ENCODE measurements around the gene DYNLT2. TPM values are rescaled to one million over a fixed set of nuclear protein-coding genes. Genes with fewer than 3 reads are reported as not detected.

DYNLT2 gene
- total RNA-seq, 1 experiment from 2014 or later, result 1.7 TPM

DNA sequence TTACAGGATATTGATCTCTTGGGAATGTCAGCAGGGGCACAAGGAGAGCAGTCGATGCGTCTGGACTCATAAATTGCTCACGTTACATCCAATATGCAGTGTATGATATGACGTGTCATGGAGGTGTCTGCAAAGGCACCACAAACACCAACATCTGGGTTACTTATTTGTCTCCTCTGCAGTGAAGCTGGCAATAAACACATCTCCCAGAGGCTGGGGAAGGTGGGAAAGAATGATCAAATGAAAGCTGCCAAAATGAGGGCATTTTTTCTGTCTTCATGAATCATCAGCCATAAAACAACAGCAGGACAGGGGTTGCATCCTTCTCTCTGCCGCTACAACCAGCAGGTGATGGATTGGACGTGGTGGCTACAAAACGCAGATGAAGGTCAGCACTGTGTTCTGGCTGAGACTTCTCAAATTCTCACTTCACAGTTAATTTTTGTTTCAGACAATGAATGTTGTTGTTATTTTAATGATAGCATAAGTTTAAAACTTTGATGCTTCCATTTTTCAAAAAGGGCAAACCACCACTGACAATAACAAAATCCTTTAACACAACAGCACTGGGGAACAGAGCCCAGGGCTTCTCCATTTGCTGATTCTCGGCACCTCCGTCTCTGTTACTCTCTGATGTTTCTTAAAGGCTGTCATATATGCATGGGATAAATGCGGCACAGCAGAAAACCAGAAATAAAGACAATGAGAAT, 47.5 kb upstream of the DYNLT2 start (continued):
- TF ChIP-seq, protein P1, sequence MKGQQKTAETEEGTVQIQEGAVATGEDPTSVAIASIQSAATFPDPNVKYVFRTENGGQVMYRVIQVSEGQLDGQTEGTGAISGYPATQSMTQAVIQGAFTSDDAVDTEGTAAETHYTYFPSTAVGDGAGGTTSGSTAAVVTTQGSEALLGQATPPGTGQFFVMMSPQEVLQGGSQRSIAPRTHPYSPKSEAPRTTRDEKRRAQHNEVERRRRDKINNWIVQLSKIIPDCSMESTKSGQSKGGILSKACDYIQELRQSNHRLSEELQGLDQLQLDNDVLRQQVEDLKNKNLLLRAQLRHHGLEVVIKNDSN (CRISPR knock-in tag; IDR thresholded peaks at IDR 0.05), result no peak
- no peak for TF ChIP-seq HMGA2 (CRISPR knock-in tag; IDR thresholded peaks at IDR 0.05)
- TF ChIP-seq, protein P2, sequence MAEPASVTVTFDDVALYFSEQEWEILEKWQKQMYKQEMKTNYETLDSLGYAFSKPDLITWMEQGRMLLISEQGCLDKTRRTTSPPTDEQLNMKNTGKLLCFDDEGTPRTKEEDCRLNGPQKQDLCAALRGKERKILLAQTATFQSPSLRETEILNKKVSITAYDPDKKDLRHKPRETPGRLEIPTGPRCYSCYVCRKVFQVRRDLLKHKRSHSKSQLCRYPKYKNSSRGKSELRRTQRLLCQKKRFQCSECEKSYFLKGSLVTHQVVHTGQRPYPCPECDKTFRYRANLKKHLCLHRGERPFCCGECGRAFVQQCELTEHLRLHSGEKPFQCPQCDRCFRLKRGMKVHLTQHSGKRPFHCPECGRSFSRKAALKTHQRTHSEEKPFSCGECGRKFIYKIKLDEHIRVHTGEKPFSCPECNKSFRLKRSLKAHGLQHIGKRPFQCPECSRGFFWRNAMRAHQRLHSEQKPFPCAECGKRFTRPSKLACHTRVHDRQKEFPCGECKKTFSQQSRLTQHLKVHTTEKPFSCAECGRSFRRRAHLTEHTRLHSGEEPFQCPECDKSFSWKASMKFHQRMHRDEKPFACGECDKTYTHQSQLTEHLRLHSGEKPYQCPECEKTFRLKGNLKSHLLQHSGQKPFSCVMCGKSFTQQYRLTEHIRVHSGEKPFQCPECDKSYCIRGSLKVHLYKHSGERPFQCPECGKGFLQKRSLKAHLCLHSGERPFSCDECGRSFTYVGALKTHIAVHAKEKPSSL (CRISPR knock-in tag; conservative IDR thresholded peaks at IDR 0.05), result no peak
- TF ChIP-seq, protein P3, sequence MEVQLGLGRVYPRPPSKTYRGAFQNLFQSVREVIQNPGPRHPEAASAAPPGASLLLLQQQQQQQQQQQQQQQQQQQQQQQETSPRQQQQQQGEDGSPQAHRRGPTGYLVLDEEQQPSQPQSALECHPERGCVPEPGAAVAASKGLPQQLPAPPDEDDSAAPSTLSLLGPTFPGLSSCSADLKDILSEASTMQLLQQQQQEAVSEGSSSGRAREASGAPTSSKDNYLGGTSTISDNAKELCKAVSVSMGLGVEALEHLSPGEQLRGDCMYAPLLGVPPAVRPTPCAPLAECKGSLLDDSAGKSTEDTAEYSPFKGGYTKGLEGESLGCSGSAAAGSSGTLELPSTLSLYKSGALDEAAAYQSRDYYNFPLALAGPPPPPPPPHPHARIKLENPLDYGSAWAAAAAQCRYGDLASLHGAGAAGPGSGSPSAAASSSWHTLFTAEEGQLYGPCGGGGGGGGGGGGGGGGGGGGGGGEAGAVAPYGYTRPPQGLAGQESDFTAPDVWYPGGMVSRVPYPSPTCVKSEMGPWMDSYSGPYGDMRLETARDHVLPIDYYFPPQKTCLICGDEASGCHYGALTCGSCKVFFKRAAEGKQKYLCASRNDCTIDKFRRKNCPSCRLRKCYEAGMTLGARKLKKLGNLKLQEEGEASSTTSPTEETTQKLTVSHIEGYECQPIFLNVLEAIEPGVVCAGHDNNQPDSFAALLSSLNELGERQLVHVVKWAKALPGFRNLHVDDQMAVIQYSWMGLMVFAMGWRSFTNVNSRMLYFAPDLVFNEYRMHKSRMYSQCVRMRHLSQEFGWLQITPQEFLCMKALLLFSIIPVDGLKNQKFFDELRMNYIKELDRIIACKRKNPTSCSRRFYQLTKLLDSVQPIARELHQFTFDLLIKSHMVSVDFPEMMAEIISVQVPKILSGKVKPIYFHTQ (CRISPR knock-in tag; IDR thresholded peaks at IDR 0.05), result no peak

DNA sequence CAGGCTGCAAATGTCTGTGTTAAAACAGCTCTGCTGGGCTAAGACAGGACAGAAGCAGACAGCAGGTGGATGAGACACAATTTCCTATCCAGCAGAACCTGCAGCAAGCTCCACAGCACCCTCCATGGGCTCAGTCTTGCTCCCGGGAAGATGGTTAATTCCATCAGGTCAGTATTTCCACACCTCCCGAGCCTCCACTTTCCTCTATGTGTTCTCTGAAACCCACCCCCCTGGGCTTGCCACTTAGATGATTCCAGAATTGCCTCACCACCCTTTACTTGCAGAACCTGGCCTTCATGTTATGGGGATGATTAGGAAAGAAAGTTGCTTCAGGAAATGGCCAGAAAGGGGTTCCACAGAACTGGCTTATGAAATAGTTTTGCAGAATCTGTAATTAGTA, 43.8 kb upstream of the DYNLT2 start:
- no peak overlapping the region for H3K27ac Mint-ChIP-seq
- H3K9me3 Mint-ChIP-seq, result peaks cover 5% of the 10 kb centered on the region; the same call in 1 of the 2 replicates
- peaks cover 18% of the 10 kb centered on the region for H3K27me3 Mint-ChIP-seq (ENCODE audit: low read depth)
- peaks cover 6% of the 10 kb centered on the region; the same call in 1 of the 2 replicates for H3K4me1 Mint-ChIP-seq
- DNase-seq (ENCODE audit: low spot score) (no peak), ATAC-seq (no peak)
- POLR2A ChIA-PET, result interaction anchor here (1.4 kb wide), 1 partner anchor 12 kb away, joined by 3 read pairs; no protein-coding TSS in a partner anchor
- CTCF ChIA-PET, result interaction anchor here (1.6 kb wide), 1 partner anchor 37 kb away, joined by 10 read pairs; no protein-coding TSS in a partner anchor
- H3K4me3 Mint-ChIP-seq, result no peak overlapping the region
- no peaks in the 10 kb centered on the region for H3K36me3 Mint-ChIP-seq
- TF ChIP-seq MXD4 (CRISPR knock-in tag; IDR thresholded peaks at IDR 0.05; ENCODE audit: borderline replicate concordance) (no peak), NFATC4 (CRISPR knock-in tag; IDR thresholded peaks at IDR 0.05) (no peak), FOXP1 (CRISPR knock-in tag; IDR thresholded peaks at IDR 0.05; ENCODE audit: borderline replicate concordance) (no peak), RELA (CRISPR knock-in tag; IDR thresholded peaks at IDR 0.05; ENCODE audit: borderline replicate concordance) (no peak), CREB1 (CRISPR knock-in tag; IDR thresholded peaks at IDR 0.05) (no peak), ZNF423 (CRISPR knock-in tag; IDR thresholded peaks at IDR 0.05) (no peak), CBFB (CRISPR knock-in tag; IDR thresholded peaks at IDR 0.05; ENCODE audit: low read depth) (no peak), FOXJ3 (CRISPR knock-in tag; IDR thresholded peaks at IDR 0.05; ENCODE audit: borderline replicate concordance) (no peak), NFE2L1 (CRISPR knock-in tag; IDR thresholded peaks at IDR 0.05) (no peak), ZNF232 (CRISPR knock-in tag; IDR thresholded peaks at IDR 0.05) (no peak)
- TF ChIP-seq, protein P1 (CRISPR knock-in tag; IDR thresholded peaks at IDR 0.05), result no peak
- TF ChIP-seq, protein P4, sequence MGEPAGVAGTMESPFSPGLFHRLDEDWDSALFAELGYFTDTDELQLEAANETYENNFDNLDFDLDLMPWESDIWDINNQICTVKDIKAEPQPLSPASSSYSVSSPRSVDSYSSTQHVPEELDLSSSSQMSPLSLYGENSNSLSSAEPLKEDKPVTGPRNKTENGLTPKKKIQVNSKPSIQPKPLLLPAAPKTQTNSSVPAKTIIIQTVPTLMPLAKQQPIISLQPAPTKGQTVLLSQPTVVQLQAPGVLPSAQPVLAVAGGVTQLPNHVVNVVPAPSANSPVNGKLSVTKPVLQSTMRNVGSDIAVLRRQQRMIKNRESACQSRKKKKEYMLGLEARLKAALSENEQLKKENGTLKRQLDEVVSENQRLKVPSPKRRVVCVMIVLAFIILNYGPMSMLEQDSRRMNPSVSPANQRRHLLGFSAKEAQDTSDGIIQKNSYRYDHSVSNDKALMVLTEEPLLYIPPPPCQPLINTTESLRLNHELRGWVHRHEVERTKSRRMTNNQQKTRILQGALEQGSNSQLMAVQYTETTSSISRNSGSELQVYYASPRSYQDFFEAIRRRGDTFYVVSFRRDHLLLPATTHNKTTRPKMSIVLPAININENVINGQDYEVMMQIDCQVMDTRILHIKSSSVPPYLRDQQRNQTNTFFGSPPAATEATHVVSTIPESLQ (CRISPR knock-in tag; IDR thresholded peaks at IDR 0.05), result no peak
- TF ChIP-seq, protein P5, sequence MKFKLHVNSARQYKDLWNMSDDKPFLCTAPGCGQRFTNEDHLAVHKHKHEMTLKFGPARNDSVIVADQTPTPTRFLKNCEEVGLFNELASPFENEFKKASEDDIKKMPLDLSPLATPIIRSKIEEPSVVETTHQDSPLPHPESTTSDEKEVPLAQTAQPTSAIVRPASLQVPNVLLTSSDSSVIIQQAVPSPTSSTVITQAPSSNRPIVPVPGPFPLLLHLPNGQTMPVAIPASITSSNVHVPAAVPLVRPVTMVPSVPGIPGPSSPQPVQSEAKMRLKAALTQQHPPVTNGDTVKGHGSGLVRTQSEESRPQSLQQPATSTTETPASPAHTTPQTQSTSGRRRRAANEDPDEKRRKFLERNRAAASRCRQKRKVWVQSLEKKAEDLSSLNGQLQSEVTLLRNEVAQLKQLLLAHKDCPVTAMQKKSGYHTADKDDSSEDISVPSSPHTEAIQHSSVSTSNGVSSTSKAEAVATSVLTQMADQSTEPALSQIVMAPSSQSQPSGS (CRISPR knock-in tag; IDR thresholded peaks at IDR 0.05; ENCODE audit: borderline replicate concordance, low read depth), result no peak
- TF ChIP-seq, protein P6, sequence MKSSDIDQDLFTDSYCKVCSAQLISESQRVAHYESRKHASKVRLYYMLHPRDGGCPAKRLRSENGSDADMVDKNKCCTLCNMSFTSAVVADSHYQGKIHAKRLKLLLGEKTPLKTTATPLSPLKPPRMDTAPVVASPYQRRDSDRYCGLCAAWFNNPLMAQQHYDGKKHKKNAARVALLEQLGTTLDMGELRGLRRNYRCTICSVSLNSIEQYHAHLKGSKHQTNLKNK (CRISPR knock-in tag; IDR thresholded peaks at IDR 0.05), result no peak
- TF ChIP-seq, protein P7, sequence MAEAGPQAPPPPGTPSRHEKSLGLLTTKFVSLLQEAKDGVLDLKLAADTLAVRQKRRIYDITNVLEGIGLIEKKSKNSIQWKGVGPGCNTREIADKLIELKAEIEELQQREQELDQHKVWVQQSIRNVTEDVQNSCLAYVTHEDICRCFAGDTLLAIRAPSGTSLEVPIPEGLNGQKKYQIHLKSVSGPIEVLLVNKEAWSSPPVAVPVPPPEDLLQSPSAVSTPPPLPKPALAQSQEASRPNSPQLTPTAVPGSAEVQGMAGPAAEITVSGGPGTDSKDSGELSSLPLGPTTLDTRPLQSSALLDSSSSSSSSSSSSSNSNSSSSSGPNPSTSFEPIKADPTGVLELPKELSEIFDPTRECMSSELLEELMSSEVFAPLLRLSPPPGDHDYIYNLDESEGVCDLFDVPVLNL (CRISPR knock-in tag; IDR thresholded peaks at IDR 0.05; ENCODE audit: borderline replicate concordance, low read depth), result no peak
- TF ChIP-seq, protein P8, sequence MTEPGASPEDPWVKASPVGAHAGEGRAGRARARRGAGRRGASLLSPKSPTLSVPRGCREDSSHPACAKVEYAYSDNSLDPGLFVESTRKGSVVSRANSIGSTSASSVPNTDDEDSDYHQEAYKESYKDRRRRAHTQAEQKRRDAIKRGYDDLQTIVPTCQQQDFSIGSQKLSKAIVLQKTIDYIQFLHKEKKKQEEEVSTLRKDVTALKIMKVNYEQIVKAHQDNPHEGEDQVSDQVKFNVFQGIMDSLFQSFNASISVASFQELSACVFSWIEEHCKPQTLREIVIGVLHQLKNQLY (CRISPR knock-in tag; IDR thresholded peaks at IDR 0.05), result no peak
- TF ChIP-seq, protein P9, sequence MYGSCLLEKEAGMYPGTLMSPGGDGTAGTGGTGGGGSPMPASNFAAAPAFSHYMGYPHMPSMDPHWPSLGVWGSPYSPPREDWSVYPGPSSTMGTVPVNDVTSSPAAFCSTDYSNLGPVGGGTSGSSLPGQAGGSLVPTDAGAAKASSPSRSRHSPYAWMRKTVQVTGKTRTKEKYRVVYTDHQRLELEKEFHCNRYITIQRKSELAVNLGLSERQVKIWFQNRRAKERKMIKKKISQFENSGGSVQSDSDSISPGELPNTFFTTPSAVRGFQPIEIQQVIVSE (CRISPR knock-in tag; IDR thresholded peaks at IDR 0.05; ENCODE audit: borderline replicate concordance), result no peak
